Trophoblast cell (in vitro differentiated cells and primary cell): ENCODE data around the gene FGF18.

ENCODE experiments used
- DNase-seq, 2 donors: peaks; one replicate each; pipeline ENCODE4 v3.0.0-alpha.2; 2016
- H2AFZ ChIP-seq: 2 replicates; pipeline ENCODE4 v1.6.1; 2013; ENCODE audit warnings: low read length, moderate library complexity, mild to moderate bottlenecking; ENCODE audit not compliant: insufficient read depth, poor library complexity
- H2AK5ac ChIP-seq: 2 replicates; pipeline ENCODE4 v1.6.1; 2013; ENCODE audit warnings: mild to moderate bottlenecking, low read length
- H2BK120ac ChIP-seq: 2 replicates; pipeline ENCODE4 v1.6.1; 2013; ENCODE audit warnings: low read length, mild to moderate bottlenecking, moderate library complexity; ENCODE audit not compliant: insufficient read depth, poor library complexity
- H2BK12ac ChIP-seq: 2 replicates; pipeline ENCODE4 v1.6.1; 2013; ENCODE audit warnings: mild to moderate bottlenecking, low read length, moderate library complexity
- H2BK5ac ChIP-seq: 2 replicates; pipeline ENCODE4 v1.6.1; 2013; ENCODE audit warnings: low read length, low read depth, moderate library complexity, mild to moderate bottlenecking; ENCODE audit not compliant: poor library complexity
- H3K14ac ChIP-seq: 2 replicates; pipeline ENCODE4 v1.6.1; 2013; ENCODE audit warnings: mild to moderate bottlenecking, low read length
- H3K18ac ChIP-seq: 2 replicates; pipeline ENCODE4 v1.6.1; 2013; ENCODE audit warnings: mild to moderate bottlenecking, low read length
- H3K23ac ChIP-seq: 2 replicates; pipeline ENCODE4 v1.6.1; 2013; ENCODE audit warnings: low read length
- H3K27ac ChIP-seq: 2 replicates; pipeline ENCODE4 v1.5.1; 2013; ENCODE audit warnings: low read depth, mild to moderate bottlenecking, inconsistent platforms, low read length, moderate library complexity
- H3K27me3 ChIP-seq: 2 replicates; pipeline ENCODE4 v1.6.1; 2013; ENCODE audit warnings: inconsistent platforms, mild to moderate bottlenecking, low read length, moderate library complexity; ENCODE audit not compliant: insufficient read depth
- H3K36me3 ChIP-seq, 2 experiments: 1 replicate in 1 of 2; 2 replicates in 1 of 2; pipeline ENCODE4 v1.6.1; 2013; ENCODE audit warnings: low read length in 2 of 2, mild to moderate bottlenecking in 2 of 2, moderate library complexity in 1 of 2; ENCODE audit not compliant: insufficient read depth in 2 of 2, control insufficient read depth in 1 of 2
- H3K4ac ChIP-seq: 2 replicates; pipeline ENCODE4 v1.6.1; 2013; ENCODE audit warnings: low read depth, mild to moderate bottlenecking, low read length, moderate library complexity
- H3K4me1 ChIP-seq, 2 experiments: 1 replicate in 1 of 2; 2 replicates in 1 of 2; pipeline ENCODE4 v1.6.1; 2013; ENCODE audit warnings: low read length in 2 of 2, mild to moderate bottlenecking in 2 of 2, moderate library complexity in 1 of 2; ENCODE audit not compliant: insufficient read depth in 2 of 2, control insufficient read depth in 1 of 2
- H3K4me2 ChIP-seq: 2 replicates; pipeline ENCODE4 v1.6.1; 2013; ENCODE audit warnings: inconsistent platforms, mild to moderate bottlenecking, low read length, moderate library complexity
- H3K4me3 ChIP-seq: 2 replicates; pipeline ENCODE4 v1.5.1; 2013; ENCODE audit warnings: mild to moderate bottlenecking, low read depth, low read length, inconsistent platforms
- H3K79me1 ChIP-seq: one replicate; pipeline ENCODE4 v1.6.1; 2013; ENCODE audit warnings: low read length
- H3K79me2 ChIP-seq: 2 replicates; pipeline ENCODE4 v1.6.1; 2013; ENCODE audit warnings: low read length, mild to moderate bottlenecking; ENCODE audit not compliant: control insufficient read depth, insufficient read depth, poor library complexity
- H3K9ac ChIP-seq: 2 replicates; pipeline ENCODE4 v1.6.1; 2013; ENCODE audit warnings: mild to moderate bottlenecking, low read length
- H3K9me3 ChIP-seq: 2 replicates; pipeline ENCODE4 v1.6.1; 2013; ENCODE audit warnings: low read depth, mild to moderate bottlenecking, control low read depth, inconsistent platforms, low read length; ENCODE audit not compliant: insufficient read depth
- H4K12ac ChIP-seq: 2 replicates; pipeline ENCODE4 v1.6.1; 2013; ENCODE audit warnings: low read depth, mild to moderate bottlenecking, low read length, moderate library complexity
- H4K8ac ChIP-seq: 2 replicates; pipeline ENCODE4 v1.6.1; 2013; ENCODE audit warnings: low read depth, mild to moderate bottlenecking, low read length, moderate library complexity
- H4K91ac ChIP-seq: one replicate; pipeline ENCODE4 v1.6.1; 2013; ENCODE audit warnings: low read depth, mild to moderate bottlenecking, low read length, moderate library complexity
- WGBS: extraction: QIAGEN DNeasy Blood & Tissue Kit; methylation state at CpG from one replicate; pipeline ENCODE4 v1.1.7; 2013; ENCODE audit warnings: missing lambda C conversion rate; ENCODE audit not compliant: insufficient read length, insufficient coverage; ENCODE audit errors: extremely low coverage; 5-methylcytosine and 5-hydroxymethylcytosine counted together

Gene FGF18

GRCh38 chr5:171477101-171477500 lies 57.7 kb downstream of the FGF18 start:
- H3K18ac ChIP-seq = no peak overlapping the region
- no peaks in the 10 kb centered on the region for H3K79me2 ChIP-seq
- no peak overlapping the region for H3K27ac ChIP-seq
- no peak overlapping the region for H3K23ac ChIP-seq
- no peak overlapping the region for H3K4me3 ChIP-seq
- peaks cover 2% of the 10 kb centered on the region for H3K9me3 ChIP-seq
- H2BK5ac ChIP-seq = no peak overlapping the region
- no peak overlapping the region for H3K4me2 ChIP-seq
- no peak overlapping the region for H3K9ac ChIP-seq
- no CpG with 5 or more reads among the region's 2 CpGs for WGBS
- no peak overlapping the region for H4K8ac ChIP-seq
- peak in 1 of 2 donors; percentile 10 for DNase-seq
- H4K12ac ChIP-seq = no peak overlapping the region
- no peak overlapping the region for H3K14ac ChIP-seq
- no peaks in the 10 kb centered on the region for H3K79me1 ChIP-seq
- H2BK120ac ChIP-seq = no peak overlapping the region
- H2AFZ ChIP-seq = no peak overlapping the region
- no peak overlapping the region for H2BK12ac ChIP-seq
- H2AK5ac ChIP-seq = no peak overlapping the region
- H3K27me3 ChIP-seq = no peaks in the 10 kb centered on the region
- no peak overlapping the region for H3K4ac ChIP-seq
- no peaks in the 10 kb centered on the region for H3K36me3 ChIP-seq
- no peak overlapping the region for H4K91ac ChIP-seq
- H3K4me1 ChIP-seq = peaks cover 4 to 6% of the 10 kb centered on the region in 2 experiments

GRCh38 chr5:171477666-171478065 lies 58.2 kb downstream of the FGF18 start:
- Histone ChIP-seq H3K4me2 (no peak overlapping the region), H2AFZ (no peak overlapping the region), H3K27me3 (no peaks in the 10 kb centered on the region), H3K79me2 (no peaks in the 10 kb centered on the region), H3K23ac (no peak overlapping the region), H3K4ac (no peak overlapping the region), H2BK5ac (no peak overlapping the region), H3K9me3 (peaks cover 2% of the 10 kb centered on the region), H2AK5ac (no peak overlapping the region), H3K14ac (no peak overlapping the region), H3K9ac (no peak overlapping the region), H4K12ac (no peak overlapping the region), H3K4me3 (no peak overlapping the region), H4K91ac (no peak overlapping the region), H3K18ac (no peak overlapping the region), H2BK120ac (no peak overlapping the region), H3K4me1 (peaks cover 4 to 6% of the 10 kb centered on the region in 2 experiments), H2BK12ac (no peak overlapping the region), H4K8ac (no peak overlapping the region), H3K36me3 (no peaks in the 10 kb centered on the region), H3K27ac (no peak overlapping the region), H3K79me1 (no peaks in the 10 kb centered on the region)
- no peak for DNase-seq
- no CpG with 5 or more reads among the region's 3 CpGs for WGBS

- no peak for DNase-seq
- no peak overlapping the region for H3K18ac ChIP-seq
- no peak overlapping the region for H4K8ac ChIP-seq
- no CpG with 5 or more reads among the region's 4 CpGs for WGBS
- no peak overlapping the region for H3K23ac ChIP-seq
- no peaks in the 10 kb centered on the region for H3K79me2 ChIP-seq
- H3K9ac ChIP-seq = no peak overlapping the region
- no peak overlapping the region for H2AFZ ChIP-seq
- no peaks in the 10 kb centered on the region for H3K79me1 ChIP-seq
- no peak overlapping the region for H3K14ac ChIP-seq
- no peak overlapping the region for H4K91ac ChIP-seq
- no peaks in the 10 kb centered on the region for H3K36me3 ChIP-seq
- H2BK5ac ChIP-seq = no peak overlapping the region
- H3K4ac ChIP-seq = no peak overlapping the region
- H2BK12ac ChIP-seq = no peak overlapping the region
- H3K27me3 ChIP-seq = no peaks in the 10 kb centered on the region
- no peak overlapping the region for H4K12ac ChIP-seq
- no peak overlapping the region for H2AK5ac ChIP-seq
- peaks cover 4 to 6% of the 10 kb centered on the region in 2 experiments for H3K4me1 ChIP-seq
- no peak overlapping the region for H3K27ac ChIP-seq
- peaks cover 2% of the 10 kb centered on the region for H3K9me3 ChIP-seq
- H3K4me3 ChIP-seq = no peak overlapping the region
- H3K4me2 ChIP-seq = no peak overlapping the region
- H2BK120ac ChIP-seq = no peak overlapping the region
Observed at GRCh38 chr5:171478946-171479775, 59.7 kb downstream of the FGF18 start.

- H3K27me3 ChIP-seq = no peaks in the 10 kb centered on the region
- no peak overlapping the region for H3K27ac ChIP-seq
- no peak overlapping the region for H2AFZ ChIP-seq
- peaks cover 2% of the 10 kb centered on the region for H3K9me3 ChIP-seq
- H2AK5ac ChIP-seq = no peak overlapping the region
- no CpG with 5 or more reads among the region's 1 CpG for WGBS
- no peak overlapping the region for H4K8ac ChIP-seq
- no peaks in the 10 kb centered on the region for H3K36me3 ChIP-seq
- H3K18ac ChIP-seq = no peak overlapping the region
- H2BK12ac ChIP-seq = no peak overlapping the region
- H3K79me2 ChIP-seq = no peaks in the 10 kb centered on the region
- H4K91ac ChIP-seq = no peak overlapping the region
- no peak overlapping the region for H3K9ac ChIP-seq
- H3K79me1 ChIP-seq = no peaks in the 10 kb centered on the region
- H4K12ac ChIP-seq = no peak overlapping the region
- DNase-seq = no peak
- no peak overlapping the region for H3K23ac ChIP-seq
- peaks cover 4 to 6% of the 10 kb centered on the region in 2 experiments for H3K4me1 ChIP-seq
- no peak overlapping the region for H3K14ac ChIP-seq
- no peak overlapping the region for H2BK5ac ChIP-seq
- no peak overlapping the region for H3K4me2 ChIP-seq
- no peak overlapping the region for H3K4me3 ChIP-seq
- no peak overlapping the region for H2BK120ac ChIP-seq
- H3K4ac ChIP-seq = no peak overlapping the region
Observed at GRCh38 chr5:171479776-171480125, 60.3 kb downstream of the FGF18 start.
